G401.6 (cell line): Measurements from ENCODE around the gene TBC1D22A.

Experiments
- FAIRE-seq: peaks from 2 replicates; lab custom pipeline; 2012; peaks lifted over from hg19 to GRCh38; lab: Jason Lieb, UNC

Gene TBC1D22A

DNA sequence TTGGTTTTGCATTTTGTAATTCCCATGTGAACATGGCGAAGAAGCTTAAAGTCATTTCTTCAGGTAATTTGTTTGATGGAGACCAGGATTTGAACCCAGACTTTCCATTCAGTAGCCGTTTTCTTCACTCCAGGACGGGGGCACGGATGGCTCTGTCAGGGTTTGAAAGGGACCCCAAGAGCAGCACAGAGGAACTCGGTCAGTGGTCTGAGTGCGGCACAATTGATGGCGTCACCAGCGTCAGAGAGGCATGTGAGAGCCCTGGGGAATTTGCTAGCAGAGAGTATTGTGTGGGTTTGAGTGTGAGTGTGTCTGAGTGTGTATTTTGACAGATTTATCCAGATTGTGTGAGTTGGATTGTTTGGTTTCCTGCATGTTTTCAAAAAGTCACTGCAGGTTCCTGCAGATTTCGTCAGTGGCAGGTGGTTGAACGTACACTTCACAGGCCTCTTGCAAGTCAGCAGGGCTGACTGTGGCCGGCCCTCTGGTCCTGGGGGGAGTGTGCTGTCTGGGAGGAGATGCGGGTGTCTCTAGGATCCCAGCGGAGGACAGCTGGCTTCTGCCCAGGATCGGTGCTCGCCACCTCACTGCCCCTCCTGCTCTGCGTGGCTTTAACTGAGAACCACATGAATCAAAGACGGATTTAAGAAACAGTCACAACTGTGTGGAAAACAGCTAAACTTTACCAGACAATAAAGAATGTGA is 199.3 kb downstream of the TBC1D22A start:
- no peak for FAIRE-seq

- FAIRE-seq: no peak
Measured at GRCh38 chr22:46962406-46962805, 200.0 kb downstream of the TBC1D22A start.

GRCh38 chr22:46963672-46964545 is 201.5 kb downstream of the TBC1D22A start:
- no peak for FAIRE-seq

DNA sequence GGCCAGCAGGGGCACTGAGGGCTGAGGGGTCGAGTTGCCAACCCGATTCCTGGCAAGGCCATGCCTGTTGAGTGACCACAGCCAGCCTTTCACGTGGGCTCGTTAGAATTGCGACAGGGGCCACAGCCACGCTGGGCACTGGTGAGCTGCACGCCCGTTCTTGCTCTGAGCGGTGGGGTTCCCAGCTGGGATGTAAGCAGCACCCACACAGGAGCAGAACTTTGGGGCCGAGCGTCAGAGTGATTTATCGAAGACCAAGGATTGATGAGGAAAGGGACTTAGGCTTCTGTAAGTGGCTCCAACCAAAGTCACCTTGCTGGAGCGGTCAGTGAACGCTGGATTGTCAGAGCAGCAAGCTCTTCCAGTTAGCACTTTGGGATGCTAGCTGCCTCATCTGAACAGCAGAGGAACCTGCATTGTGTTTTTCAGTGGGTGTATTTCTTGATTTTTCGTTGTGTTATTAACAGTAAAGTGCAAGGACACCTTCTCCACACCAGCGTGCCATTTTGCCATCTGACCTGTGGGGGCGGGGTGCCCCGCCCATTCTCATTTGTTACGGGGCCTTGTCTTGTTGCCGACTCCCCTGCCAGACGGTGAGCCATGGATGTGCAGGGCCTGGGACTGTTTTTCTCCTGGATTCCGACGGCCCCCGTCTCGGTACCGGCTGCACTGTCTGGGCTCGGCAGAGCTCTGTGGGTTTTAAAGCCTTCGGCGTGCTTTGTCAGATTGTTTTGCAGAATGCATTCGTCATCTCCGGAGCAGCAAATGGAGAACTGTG is 202.5 kb downstream of the TBC1D22A start:
- no peak for FAIRE-seq

- no peak for FAIRE-seq
Measured at GRCh38 chr22:46965555-46966494, 203.4 kb downstream of the TBC1D22A start.

- no peak for FAIRE-seq
Measured at GRCh38 chr22:46966495-46966845, 204.0 kb downstream of the TBC1D22A start.

DNA sequence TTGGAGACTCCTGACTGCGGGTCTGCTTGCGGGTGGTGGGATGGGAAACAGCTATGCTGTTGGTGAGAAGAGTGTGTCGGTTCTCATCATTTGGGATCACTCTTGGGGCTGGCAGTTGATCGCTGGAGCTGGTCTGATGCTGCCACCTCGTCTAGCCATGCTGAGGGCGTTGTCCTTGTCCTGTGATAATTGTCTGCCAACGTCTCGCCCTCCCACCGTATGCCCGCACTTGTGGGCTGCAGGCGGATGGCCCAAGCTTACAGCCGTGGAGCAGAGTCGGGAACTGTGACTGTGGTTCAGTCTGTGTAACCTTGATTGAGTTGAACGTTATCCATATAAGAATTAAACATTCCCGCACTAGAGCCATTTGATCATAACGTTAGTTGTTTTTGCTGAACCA is 204.4 kb downstream of the TBC1D22A start:
- no peak for FAIRE-seq

- FAIRE-seq: no peak
Measured at GRCh38 chr22:46967445-46968358, 205.3 kb downstream of the TBC1D22A start.

DNA sequence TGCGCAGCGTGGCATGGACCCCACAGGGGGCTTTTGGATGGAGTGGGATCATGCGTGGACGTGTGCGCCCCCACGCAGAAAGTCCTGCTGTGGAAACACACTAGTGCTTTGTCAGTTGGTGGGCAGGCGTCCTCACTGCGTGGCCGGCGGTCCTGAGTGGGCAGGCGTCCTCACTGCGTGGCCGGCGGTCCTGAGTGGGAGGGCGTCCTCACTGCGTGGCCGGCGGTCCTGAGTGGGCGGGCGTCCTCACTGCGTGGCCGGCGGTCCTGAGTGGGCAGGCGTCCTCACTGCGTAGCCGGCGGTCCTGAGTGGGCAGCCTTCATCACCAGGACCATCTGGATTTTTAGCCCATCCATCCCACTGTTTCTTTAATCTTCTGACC is 205.9 kb downstream of the TBC1D22A start:
- no peak for FAIRE-seq

GRCh38 chr22:46968848-46969247 is 206.4 kb downstream of the TBC1D22A start:
- no peak for FAIRE-seq

DNA sequence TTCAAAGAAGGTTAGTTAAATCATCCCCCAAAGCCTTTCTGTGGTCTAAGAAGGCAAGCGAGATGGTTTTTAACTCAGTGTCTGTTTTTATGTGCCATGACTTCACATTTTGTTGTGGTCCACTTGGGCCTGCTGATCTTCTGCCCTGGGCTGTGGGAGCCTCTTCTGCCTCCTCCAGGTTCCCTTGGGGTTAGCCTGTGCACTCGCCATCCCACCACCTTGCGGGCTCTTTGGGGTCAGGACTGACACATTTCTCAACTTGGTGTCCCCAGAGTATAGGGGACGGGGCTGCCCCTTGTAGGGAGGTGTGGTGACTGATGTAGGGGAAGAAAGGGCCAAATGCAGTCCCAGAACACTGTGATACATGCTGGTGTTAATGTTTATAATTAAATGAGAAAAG is 207.0 kb downstream of the TBC1D22A start:
- FAIRE-seq: no peak

DNA sequence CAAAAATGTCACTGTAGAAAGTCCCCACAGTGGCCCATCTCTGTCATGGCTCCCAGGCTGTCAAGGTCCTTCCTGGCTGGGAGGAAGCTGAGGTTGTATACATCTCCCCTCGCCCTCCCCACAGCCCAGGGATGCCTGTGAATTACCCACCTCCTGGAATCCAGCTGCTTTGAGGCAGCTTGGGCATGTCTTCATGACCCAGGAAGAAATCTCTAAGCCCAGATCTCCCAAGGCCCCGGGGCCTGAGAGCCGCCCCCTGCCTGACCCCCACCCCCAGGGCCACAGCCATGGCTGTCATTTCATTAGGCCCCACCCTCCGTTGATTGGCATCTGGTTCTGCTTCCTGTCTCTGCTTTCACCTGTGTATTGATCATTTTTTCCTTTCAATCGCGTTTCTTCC is 207.5 kb downstream of the TBC1D22A start:
- FAIRE-seq: no peak

DNA sequence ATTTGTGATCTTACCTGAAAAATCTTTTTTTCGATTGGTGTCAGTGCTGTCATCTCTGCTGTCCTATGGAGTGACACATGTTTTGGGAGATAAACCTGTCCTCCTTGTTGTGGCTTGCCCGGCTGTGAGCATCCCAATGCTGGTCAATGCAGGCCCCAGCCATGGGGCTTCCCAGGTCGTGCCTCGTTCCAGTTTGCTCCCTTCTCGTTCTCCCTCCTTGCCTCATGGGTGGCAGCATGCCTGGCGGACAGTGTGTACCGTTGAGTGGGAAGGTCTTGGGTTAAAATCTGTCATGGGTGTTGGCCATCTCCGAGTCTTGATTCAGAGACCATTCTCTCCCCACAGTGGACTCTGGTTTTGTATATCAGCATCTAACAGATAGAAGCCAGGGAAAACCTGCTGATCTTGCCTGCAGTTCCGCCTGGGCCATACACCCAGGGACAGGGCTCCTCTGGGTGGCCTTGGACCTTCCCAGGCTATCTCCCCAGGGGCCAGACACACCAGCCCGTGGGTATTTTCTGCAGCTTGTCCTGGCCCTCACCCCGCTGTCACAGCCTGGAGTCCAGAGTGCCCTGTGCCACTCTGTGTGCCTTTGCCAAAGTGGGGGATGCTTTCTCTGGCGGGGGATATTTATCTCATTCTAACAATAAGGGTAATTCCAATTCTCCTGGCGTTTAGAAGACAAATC is 208.1 kb downstream of the TBC1D22A start:
- FAIRE-seq: no peak

- FAIRE-seq: no peak
Measured at GRCh38 chr22:46971099-46971763, 208.8 kb downstream of the TBC1D22A start.

- FAIRE-seq: no peak
Measured at GRCh38 chr22:46971764-46972125, 209.3 kb downstream of the TBC1D22A start.

DNA sequence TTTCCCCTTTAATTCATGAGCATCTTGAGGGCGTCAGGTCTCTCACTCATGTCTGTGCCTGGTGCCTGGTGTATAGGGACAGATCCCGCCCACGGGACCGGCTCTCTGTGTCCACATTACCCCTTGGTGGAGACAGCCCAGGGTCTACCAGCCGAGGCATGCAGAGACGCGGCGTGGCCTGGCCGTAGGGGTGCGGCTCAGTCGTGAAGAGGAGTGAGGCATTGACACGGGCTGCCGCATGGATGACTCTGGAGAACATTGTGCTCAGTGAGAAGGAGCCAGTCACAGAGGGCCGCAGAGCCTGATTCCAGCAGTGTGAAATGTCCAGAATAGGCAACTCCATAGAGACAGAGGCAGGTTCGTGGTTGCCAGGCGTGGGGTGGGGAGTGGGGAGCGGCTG is 209.8 kb downstream of the TBC1D22A start:
- no peak for FAIRE-seq

- FAIRE-seq: no peak
Measured at GRCh38 chr22:46972901-46973831, 210.7 kb downstream of the TBC1D22A start.

DNA sequence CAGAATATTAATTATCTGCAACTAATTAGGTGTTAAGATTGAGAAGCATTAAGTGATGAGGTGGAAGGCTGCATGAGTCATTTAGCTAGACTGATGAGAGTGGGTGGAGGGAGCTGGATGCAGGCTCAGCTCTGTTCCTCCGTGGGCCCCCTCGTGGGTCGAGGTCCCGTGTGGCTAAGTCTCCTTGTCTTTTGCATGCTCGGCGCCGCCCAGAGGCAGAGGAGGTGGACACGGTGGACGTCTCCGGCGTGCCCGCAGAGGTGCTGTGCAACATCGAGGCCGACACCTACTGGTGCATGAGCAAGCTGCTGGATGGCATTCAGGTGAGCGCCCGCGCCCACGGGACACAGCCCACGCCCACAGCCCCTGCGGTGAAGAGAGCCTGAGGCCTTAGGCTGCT is 211.6 kb downstream of the TBC1D22A start:
- FAIRE-seq: no peak
